NCI-H82 (cell line): ENCODE results near the gene YIF1A.
A peak's percentile ranks its signal among the peaks of the same experiment; 100 is the strongest.
"Not testable (repeated sequence)": the region's sequence is repeated elsewhere in the genome, so short reads cannot be mapped to it uniquely, and the experiment has no call there.

Experiments used
- DNase-seq: peaks from one replicate; lab custom pipeline; 2025; lab: John Stamatoyannopoulos, UW

YIF1A gene

DNA sequence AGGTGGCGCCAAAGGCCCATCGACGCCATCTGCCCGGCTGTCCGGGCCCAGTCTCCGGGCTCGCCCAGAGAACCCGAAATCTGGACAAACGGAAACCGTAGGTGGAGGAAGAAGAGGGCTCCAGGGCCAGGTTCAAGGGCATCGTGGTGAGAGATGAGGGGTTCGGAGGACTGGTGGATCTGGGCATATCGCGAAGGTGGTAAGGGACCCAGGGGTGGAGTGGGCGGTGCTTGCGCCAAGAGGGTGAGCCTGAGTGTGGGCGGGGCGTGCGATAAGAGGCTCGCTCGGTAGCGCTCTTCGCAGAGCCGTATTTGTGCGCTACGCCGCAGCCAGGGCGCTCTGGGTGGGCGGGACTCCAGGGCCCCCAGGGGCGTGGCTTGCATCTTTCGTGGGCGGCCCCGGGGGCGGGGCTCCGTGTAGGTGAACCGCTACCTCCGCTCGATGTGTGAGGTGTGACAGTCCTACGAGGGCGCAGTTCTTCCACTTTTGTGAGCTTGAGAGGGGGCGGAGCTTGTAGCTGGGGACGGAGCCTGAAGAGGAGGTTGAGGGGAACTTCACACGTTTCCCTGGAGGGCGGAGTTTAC is 23.1 kb upstream of the YIF1A start:
- DNase-seq: peak; percentile 97

GRCh38 chr11:66311470-66311964 is 22.6 kb upstream of the YIF1A start:
- DNase-seq: peak; percentile 76

- not testable (repeated sequence) for DNase-seq
Observed at GRCh38 chr11:66310803-66311440, 22.0 kb upstream of the YIF1A start.

- DNase-seq: no peak
Observed at GRCh38 chr11:66310324-66310723, 21.4 kb upstream of the YIF1A start.

DNA sequence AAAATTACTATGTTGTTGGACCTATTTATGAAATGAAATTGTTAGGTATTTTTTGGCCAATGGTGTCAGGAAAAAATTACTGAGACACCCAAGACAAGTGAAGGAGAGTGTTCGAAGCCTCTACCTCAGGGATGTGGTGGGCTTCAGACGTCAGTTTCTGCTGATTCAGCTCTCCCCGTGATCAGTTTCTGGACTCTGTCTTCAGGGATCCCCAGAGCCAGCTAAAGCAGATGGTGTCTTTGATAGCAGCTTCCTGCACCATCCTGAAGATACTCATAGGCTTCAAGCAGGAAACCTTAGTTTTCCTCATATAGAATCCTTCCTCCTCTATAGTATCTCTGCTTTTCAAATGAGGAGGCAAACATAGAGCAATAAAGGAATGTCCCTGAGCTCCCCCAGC is 20.5 kb upstream of the YIF1A start:
- DNase-seq: no peak

- no peak for DNase-seq
Observed at GRCh38 chr11:66302656-66303055, 13.7 kb upstream of the YIF1A start.

DNA sequence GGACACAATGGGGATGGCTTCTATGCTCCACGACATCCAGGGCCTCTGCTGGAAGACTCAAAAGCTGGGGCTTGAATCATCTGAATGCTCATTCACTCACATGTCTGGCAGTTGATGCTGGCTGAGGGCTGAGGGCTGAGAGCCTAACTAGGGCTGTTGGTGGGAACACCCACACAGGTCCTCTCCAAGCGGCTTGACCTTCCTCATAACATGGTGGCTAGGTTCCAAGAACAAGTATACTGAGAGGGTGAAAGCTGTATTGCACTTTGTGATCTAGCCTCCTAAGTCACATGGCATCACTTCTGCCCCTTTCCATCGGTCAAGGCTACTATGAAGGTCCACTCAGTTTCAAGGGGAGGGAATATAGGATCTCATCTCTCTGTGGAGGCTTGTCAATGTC is 10.2 kb upstream of the YIF1A start:
- no peak for DNase-seq

- DNase-seq: no peak
Observed at GRCh38 chr11:66297610-66298009, 8.7 kb upstream of the YIF1A start.

DNA sequence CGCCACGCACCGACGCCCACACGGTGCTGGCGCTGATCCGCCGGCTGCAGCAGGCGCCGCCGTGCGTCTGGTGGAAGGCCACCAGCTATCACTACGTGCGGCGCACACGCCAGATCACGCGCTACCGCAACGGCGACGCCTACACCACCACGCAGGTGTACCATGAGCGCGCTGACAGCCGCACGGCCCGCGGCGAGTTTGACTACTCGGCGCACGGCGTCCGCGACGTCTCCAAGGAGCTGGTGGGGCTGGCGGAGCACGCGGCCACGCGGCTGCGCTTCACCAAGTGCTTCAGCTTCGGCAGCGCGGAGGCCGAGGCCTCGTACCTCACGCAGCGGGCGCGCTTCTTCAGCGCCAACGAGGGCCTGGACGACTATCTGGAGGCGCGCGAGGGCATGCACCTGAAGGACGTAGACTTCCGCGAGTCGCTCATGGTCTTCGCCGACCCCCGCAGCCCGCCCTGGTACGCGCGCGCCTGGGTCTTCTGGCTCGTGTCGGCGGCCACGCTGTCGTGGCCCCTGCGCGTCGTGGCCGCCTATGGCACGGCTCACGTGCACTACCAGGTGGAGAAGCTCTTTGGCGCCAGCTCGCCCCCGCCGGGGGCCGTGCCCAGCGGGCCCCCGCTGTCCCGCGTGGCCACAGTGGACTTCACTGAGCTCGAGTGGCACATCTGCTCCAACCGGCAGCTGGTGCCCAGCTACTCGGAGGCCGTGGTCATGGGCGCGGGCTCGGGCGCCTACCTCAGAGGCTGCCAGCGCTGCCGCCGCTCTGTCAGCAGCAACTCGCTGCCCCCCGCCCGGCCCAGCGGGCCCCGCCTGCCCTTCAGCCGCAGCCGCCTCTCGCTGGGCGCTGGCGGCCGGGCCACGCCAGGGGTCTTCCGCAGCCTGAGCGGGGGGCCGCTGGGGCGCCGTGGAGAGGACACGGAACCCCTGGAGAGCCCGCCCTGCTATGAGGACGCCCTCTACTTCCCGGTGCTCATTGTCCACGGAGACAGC is 6.0 kb upstream of the YIF1A start:
- no peak for DNase-seq

- DNase-seq: no peak
Observed at GRCh38 chr11:66293777-66294625, 5.1 kb upstream of the YIF1A start.

GRCh38 chr11:66293352-66293751 is 4.4 kb upstream of the YIF1A start:
- no peak for DNase-seq

DNA sequence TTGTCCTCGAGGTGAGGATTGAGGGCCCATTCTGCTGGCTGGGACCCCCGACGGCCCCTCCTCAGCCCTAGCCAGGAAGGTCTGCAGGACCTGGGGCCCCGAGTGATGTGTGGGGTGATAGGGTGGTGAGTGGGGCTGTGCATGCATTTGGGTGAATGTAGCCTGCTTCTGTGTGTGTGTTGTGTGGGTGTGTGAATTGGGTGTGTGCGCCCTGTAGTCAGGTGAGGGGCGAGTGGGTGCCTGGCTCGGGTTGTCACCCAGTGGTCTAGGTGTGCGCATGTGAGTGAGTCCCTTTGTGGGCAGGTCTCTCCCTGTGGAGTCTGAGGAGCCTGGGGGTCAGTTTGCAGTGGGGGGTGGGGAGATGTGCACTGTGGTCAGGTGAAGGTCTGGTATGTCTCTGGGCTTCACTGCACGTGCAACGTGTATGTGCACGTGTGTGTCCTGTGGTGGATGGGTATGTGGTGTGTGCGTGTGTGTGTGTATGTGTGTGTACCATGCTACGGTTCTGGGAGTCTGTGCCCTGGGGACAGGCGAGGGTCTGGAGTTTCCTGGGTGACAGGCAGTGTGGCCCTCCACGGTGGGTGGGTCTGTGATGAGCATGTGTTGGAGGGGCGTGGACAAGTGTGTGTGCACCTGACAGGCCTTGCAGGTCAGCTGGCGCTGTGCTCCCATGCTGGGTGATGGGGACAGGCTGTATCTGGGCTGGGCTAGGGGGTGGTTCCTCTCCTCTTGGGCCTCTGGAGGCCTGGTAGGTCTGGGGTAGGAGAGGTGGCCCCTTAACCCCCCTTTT is 3.8 kb upstream of the YIF1A start:
- no peak for DNase-seq

GRCh38 chr11:66291706-66292542 is 3.0 kb upstream of the YIF1A start, which contains the start of gene TMEM151A:
Gene TMEM151A (plus strand): TSS chr11:66291894. CDS start chr11:66292014, 120 bp downstream.
- DNase-seq: peak; percentile 40

DNA sequence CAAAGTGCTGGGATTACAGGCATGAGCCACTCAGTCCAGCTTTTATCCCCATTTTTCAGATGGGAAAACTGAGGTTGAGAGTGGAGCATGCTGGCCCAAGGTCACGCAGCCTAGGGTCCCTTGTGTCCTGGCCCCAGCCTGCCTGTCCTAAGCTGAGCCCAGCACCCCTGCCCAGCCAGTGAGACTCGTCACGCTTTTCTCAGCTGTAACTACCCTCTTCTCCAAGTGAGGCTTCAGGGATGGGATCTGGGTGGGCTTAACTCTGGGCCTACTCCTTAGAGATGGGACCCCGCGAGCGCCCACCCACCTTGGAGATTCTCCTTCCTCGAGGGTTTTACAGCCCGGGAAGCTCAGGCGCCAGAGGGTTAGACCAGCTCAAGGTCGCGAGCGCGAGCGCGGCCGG is 2.4 kb upstream of the YIF1A start:
- no peak for DNase-seq

- no peak for DNase-seq
Observed at GRCh38 chr11:66290330-66290621, 1.3 kb upstream of the YIF1A start.

DNA sequence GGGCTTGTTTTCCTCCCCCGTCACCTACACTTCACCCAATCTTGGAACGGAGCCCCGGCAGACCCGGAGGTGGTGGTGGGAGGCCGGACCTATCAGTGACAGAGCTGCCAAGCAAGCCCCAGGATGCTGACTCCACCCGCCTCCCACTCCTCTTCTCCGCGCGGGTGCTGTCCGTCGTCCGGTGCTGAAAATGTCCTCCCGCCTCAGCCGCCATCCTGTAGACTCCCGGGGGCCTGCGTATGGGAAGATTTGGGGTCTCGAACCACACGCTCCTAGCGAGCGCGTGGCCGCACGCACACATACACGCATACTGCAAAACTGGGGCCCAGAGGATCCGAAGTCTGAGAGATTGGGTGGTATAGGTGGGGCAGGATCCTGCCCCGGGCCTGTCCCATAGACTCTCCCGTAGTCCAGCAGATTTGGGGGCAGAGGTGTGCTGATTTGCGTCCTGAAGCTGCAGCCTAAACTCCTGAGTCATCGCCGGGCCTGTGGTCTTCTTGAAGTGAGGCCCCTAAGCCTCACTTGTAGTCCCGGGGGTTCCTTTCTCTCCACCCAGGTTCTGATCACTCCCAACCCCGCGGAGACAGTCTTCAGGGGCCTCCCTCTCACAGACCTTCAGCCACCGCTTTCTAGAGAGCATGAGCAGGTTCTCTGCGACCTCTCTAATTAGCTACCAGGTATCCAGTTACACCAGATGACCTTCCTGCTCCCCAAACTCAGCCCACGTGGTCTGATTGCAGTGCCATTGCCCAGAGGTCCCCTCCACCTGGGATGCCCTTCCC is 796 bp upstream of the YIF1A start:
- DNase-seq: peak; percentile 80

GRCh38 chr11:66287889-66288670 is 863 bp downstream of the YIF1A start:
- DNase-seq: no peak

DNA sequence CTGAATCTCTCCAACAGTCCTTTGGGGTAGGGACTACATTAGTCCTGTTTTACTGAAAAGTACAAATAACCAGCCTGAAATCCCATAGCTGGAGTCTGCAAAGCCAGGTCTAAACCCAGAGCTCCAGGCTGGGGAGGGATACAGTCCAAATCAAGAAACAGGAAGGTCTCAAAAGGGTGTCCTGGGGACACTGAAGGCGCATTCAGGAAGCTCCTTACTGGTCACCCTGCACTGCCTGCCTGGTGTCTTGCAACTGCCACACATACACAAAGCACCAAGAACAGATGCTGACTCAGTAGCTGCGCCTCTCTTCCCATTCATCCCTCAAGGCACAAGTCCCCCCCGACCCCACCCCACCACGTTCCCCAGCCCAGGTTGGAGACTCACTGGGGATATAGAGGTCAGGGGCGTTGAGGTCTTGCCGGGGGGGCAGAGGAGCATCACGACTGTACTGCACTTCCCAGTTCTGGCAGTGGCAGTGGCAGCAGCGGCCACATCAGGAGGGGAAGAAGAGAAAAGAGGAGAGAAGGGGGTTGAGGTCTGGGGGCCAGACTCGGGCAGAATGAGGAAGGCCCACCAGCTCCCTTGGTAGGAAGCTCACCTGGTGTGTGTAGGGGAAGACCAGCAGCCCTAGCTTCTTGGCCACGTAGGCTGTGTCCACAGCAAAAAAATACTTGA is 1.6 kb downstream of the YIF1A start:
- DNase-seq: no peak
